GM12872 (cell line): Measurements from ENCODE around the gene LBH.

Experiments used
- CTCF ChIP-seq: IDR thresholded peaks from 3 replicates; pipeline ENCODE4 v1.5.1; 2011; ENCODE audit warnings: low read depth, mild to moderate bottlenecking, low read length, moderate library complexity; ENCODE audit not compliant: insufficient read depth

The LBH gene

GRCh38 chr2:30222636-30223360 is 8.5 kb upstream of the LBH start:
- TF ChIP-seq CTCF, result no peak

GRCh38 chr2:30223413-30223874 is 7.9 kb upstream of the LBH start:
- no peak for TF ChIP-seq CTCF

- TF ChIP-seq CTCF, result no peak
Observed at GRCh38 chr2:30224151-30224550, 7.2 kb upstream of the LBH start.

GRCh38 chr2:30225131-30225762 is 6.1 kb upstream of the LBH start:
- TF ChIP-seq CTCF, result no peak

GRCh38 chr2:30226144-30227032 is 4.9 kb upstream of the LBH start:
- no peak for TF ChIP-seq CTCF

- no peak for TF ChIP-seq CTCF
Observed at GRCh38 chr2:30229596-30229995, 1.7 kb upstream of the LBH start.

GRCh38 chr2:30230497-30231211 is 680 bp upstream of the LBH start:
- TF ChIP-seq CTCF, result no peak
